Spleen (tissue), 13 donors: ENCODE measurements around the gene CD83. TPM values are rescaled to one million over a fixed set of nuclear protein-coding genes. Genes with fewer than 3 reads are reported as not detected.
A peak's percentile ranks its signal among the peaks of the same experiment; 100 is the strongest.

Experiments
- DNase-seq: peaks from one replicate; pipeline ENCODE4 v3.0.0-alpha.2; 2020
- H3K27ac ChIP-seq, 8 donors: fragments of 200-600 bp; sonication (generic) in 7 of 8; 1 replicate in 4 of 8; 2 replicates in 4 of 8; pipeline versions ENCODE4 v1.5.0 to v1.8.0; 2016 to 2021; ENCODE audit warnings: inconsistent platforms in 4 of 8, mild to moderate bottlenecking in 4 of 8, moderate library complexity in 1 of 8
- H3K27me3 ChIP-seq, 7 donors: fragments of 200-600 bp; sonication (generic) in 6 of 7; replicated peaks in 1 of 7; 1 replicate in 4 of 7; 2 replicates in 3 of 7; pipeline versions ENCODE4 v1.5.0 to v1.8.0; 2016 to 2021; ENCODE audit warnings: inconsistent platforms in 3 of 7, mild to moderate bottlenecking in 1 of 7
- H3K36me3 ChIP-seq, 6 donors: fragments of 200-600 bp; sonication (generic) in 5 of 6; 1 replicate in 4 of 6; 2 replicates in 2 of 6; pipeline versions ENCODE4 v1.5.0 to v1.8.0; 2016 to 2021; ENCODE audit warnings: inconsistent platforms in 2 of 6
- H3K4me1 ChIP-seq, 6 donors: fragments of 200-600 bp; sonication (generic) in 5 of 6; 1 replicate in 3 of 6; 2 replicates in 3 of 6; pipeline versions ENCODE4 v1.5.0 to v1.8.0; 2016 to 2021; ENCODE audit warnings: inconsistent platforms in 3 of 6
- H3K4me3 ChIP-seq, 8 donors: fragments of 200-600 bp; sonication (generic) in 7 of 8; 1 replicate in 4 of 8; 2 replicates in 4 of 8; pipeline versions ENCODE4 v1.5.0 to v1.8.0; 2016 to 2021; ENCODE audit warnings: inconsistent platforms in 4 of 8, mild to moderate bottlenecking in 4 of 8, moderate library complexity in 2 of 8
- H3K9me3 ChIP-seq, 8 donors: fragments of 200-600 bp; sonication (generic) in 7 of 8; 1 replicate in 4 of 8; 2 replicates in 4 of 8; pipeline versions ENCODE4 v1.5.0 to v1.8.0; 2016 to 2021; ENCODE audit warnings: inconsistent platforms in 4 of 8
- POLR2A ChIP-seq, 3 donors: fragments of 450-650 bp; IDR thresholded peaks; one replicate each; pipeline ENCODE4 v1.5.1; 2017; ENCODE audit warnings: antibody characterized with exemption in 3 of 3, mild to moderate bottlenecking in 1 of 3
- POLR2AphosphoS5 ChIP-seq, 3 donors: sonication (generic); formaldehyde crosslinking; IDR thresholded peaks; one replicate each; pipeline ENCODE4 v1.5.1; 2017; ENCODE audit warnings: antibody characterized with exemption in 3 of 3
- WGBS, 5 donors: extraction: QIAGEN DNeasy Blood & Tissue Kit in 3 of 5; methylation state at CpG; one replicate each; pipeline versions ENCODE4 v1.1.5 to v1.1.7; 2013 to 2018; 5-methylcytosine and 5-hydroxymethylcytosine counted together
- intact Hi-C: fragments of 100-400 bp; cut with DNase I; formaldehyde crosslinking; loops from one replicate; pipeline ENCODE4 v1.15.0; 2023; ENCODE audit warnings: low total_unique reads
- long read RNA-seq, 2 donors: transcript quantifications; one replicate each; lab custom pipeline, GENCODE V29; 2026
- polyA plus RNA-seq, 3 donors: library from polyadenylated mRNA; stranded (reverse); fragments of 200-250 nt; gene quantifications; one replicate each; pipeline ENCODE4 v1.2.1, GENCODE V29; 2013
- total RNA-seq, 7 donors: library from RNA; depleted of rRNA in 3 of 7; stranded (reverse); fragments of >200 nt in 3 of 7; fragmentation: NEBNext Ultra II Directional in 4 of 7; extraction: Animal tissue kit (Norgen Biotek cat#: 25700) in 4 of 7; gene quantifications; one replicate each; pipeline versions ENCODE4 v1.1.0 to v1.2.1, GENCODE V29; 2016 to 2021
- TF ChIP-seq, protein P1 (sequence below), 11 experiments: fragments of 200-600 bp in 7 of 11; fragments of 450-650 bp in 4 of 11; sonication (generic) in 4 of 11; IDR thresholded peaks in 8 of 11; conservative IDR thresholded peaks in 3 of 11; 1 replicate in 7 of 11; 2 replicates in 4 of 11; pipeline versions ENCODE4 v1.4.0 to v1.8.0; 2016 to 2021; ENCODE audit warnings: antibody characterized with exemption in 11 of 11, inconsistent platforms in 4 of 11, mild to moderate bottlenecking in 1 of 11
- donor health status: healthy with polysubstance abuse.
- donor health status: DM: no; HTN: no; CAD: no; lungs with moderate emphysema.
- donor health status: DM: no; HTN: no; CAD: no.
- donor health status: Bipolar disorder and iron deficiency.
- donor health status: healthy.
- donor health status: DM: no; HTN: no; CAD: no.
- donor health status: DM: yes; HTN: yes; CAD: no.

CD83 gene
- total RNA-seq, result 10 to 100 TPM; 11.7 to 51.5 (median 15.0) TPM
- polyA plus RNA-seq, result 10 to 100 TPM; 25.6 to 36.8 (median 32.6) TPM
- long read RNA-seq, donor 1, partial matches to known transcripts, result 0 of 3 reads
- long read RNA-seq, donor 1, other reads (novel, unspliced or antisense), result 0 of 3 reads
- long read RNA-seq, donor 2, transcript CD83-201 (5 exons, 2,471 nt), result major isoform, 6 of 6 reads
- long read RNA-seq, donor 2, partial matches to known transcripts, result 0 of 6 reads
- long read RNA-seq, donor 2, other reads (novel, unspliced or antisense), result 0 of 6 reads

- peak; percentile 96 for DNase-seq
- 1 to 3% (median 1%) methylated on average over 8 to 106 of the region's 106 CpGs for WGBS, 5 donors
- TF ChIP-seq, protein P1, sequence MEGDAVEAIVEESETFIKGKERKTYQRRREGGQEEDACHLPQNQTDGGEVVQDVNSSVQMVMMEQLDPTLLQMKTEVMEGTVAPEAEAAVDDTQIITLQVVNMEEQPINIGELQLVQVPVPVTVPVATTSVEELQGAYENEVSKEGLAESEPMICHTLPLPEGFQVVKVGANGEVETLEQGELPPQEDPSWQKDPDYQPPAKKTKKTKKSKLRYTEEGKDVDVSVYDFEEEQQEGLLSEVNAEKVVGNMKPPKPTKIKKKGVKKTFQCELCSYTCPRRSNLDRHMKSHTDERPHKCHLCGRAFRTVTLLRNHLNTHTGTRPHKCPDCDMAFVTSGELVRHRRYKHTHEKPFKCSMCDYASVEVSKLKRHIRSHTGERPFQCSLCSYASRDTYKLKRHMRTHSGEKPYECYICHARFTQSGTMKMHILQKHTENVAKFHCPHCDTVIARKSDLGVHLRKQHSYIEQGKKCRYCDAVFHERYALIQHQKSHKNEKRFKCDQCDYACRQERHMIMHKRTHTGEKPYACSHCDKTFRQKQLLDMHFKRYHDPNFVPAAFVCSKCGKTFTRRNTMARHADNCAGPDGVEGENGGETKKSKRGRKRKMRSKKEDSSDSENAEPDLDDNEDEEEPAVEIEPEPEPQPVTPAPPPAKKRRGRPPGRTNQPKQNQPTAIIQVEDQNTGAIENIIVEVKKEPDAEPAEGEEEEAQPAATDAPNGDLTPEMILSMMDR (IDR thresholded peaks at IDR 0.05 in 8 of 11, conservative IDR thresholded peaks at IDR 0.05 in 3 of 11), result peak in 4 of 11 experiments; percentile 8 to 28 (median 15)
- TF ChIP-seq POLR2AphosphoS5 (IDR thresholded peaks at IDR 0.05) (peak; percentile 94 to 98 (median 97)), POLR2A (IDR thresholded peaks at IDR 0.05) (peak; percentile 57 to 87 (median 79))
- Histone ChIP-seq H3K27ac (peak within 1 kb of the TSS; percentile 64 to 92 (median 86)), H3K27me3 (no peaks in the 10 kb centered on the region), H3K4me3 (peak within 1 kb of the TSS; percentile 22 to 86 (median 62)), H3K9me3 (no peaks in the 10 kb centered on the region), H3K36me3 (no peaks in the 10 kb centered on the region), H3K4me1 (peaks cover 12 to 56% (median 38%) of the 10 kb centered on the region in 6 donors)
- intact Hi-C loops, result no loop called here
Measured at GRCh38 chr6:14117158-14118090, at the start of gene CD83. Gene CD83 (plus strand): TSS chr6:14117772. CDS start chr6:14117812, 40 bp downstream.

GRCh38 chr6:14068133-14068532 is 49.4 kb upstream of the CD83 start:
- TF ChIP-seq POLR2AphosphoS5 (IDR thresholded peaks at IDR 0.05) (no peak), POLR2A (IDR thresholded peaks at IDR 0.05) (no peak)
- TF ChIP-seq, protein P1 (IDR thresholded peaks at IDR 0.05 in 8 of 11, conservative IDR thresholded peaks at IDR 0.05 in 3 of 11), result no peak
- no peak for DNase-seq
- peaks cover 0 to under 1% (median 0%) of the 10 kb centered on the region in 8 donors for H3K9me3 ChIP-seq
- no peak overlapping the region for H3K4me3 ChIP-seq
- no peaks in the 10 kb centered on the region for H3K36me3 ChIP-seq
- intact Hi-C loops, result loop anchor here (5.0 to 10.0 kb wide), 2 partner anchors 156 to 273 kb away; no protein-coding TSS in a partner anchor
- peaks cover 0 to 8% (median 0%) of the 10 kb centered on the region in 7 donors for H3K27me3 ChIP-seq
- 54 to 67% (median 63%) methylated on average over 5 of the region's 5 CpGs for WGBS, 5 donors
- no peak overlapping the region for H3K27ac ChIP-seq
- H3K4me1 ChIP-seq, result peaks cover 0 to 13% (median 4%) of the 10 kb centered on the region in 6 donors

DNA sequence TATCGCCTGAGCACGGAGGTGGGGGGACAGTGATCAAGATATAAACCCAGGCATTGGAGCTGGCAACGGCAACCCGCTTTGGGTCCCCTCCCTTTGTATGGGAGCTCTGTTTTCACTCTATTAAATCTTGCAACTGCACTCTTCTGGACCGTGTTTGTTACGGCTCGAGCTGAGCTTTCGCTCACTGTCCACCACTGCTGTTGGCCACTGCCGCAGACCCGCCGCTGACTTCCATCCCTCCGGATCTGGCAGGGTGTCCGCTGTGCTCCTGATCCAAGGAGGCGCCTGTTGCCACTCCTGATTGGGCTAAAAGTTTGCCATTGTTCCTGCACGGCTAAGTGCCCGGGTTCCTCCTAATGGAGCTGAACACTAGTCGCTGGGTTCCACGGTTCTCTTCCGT is 48.9 kb upstream of the CD83 start:
- peaks cover 0 to 16% (median 4%) of the 10 kb centered on the region in 6 donors for H3K4me1 ChIP-seq
- H3K9me3 ChIP-seq, result no peaks in the 10 kb centered on the region
- no peak for DNase-seq
- H3K36me3 ChIP-seq, result no peaks in the 10 kb centered on the region
- intact Hi-C loops, result loop anchor here (5.0 to 10.0 kb wide), 2 partner anchors 156 to 274 kb away; no protein-coding TSS in a partner anchor
- H3K27me3 ChIP-seq, result peaks cover 0 to 3% (median 0%) of the 10 kb centered on the region in 7 donors
- H3K4me3 ChIP-seq, result no peak overlapping the region
- no peak overlapping the region for H3K27ac ChIP-seq
- TF ChIP-seq POLR2A (IDR thresholded peaks at IDR 0.05), result no peak
- no peak for TF ChIP-seq POLR2AphosphoS5 (IDR thresholded peaks at IDR 0.05)
- TF ChIP-seq, protein P1 (IDR thresholded peaks at IDR 0.05 in 8 of 11, conservative IDR thresholded peaks at IDR 0.05 in 3 of 11), result no peak
- WGBS, 5 donors, result 90 to 97% (median 93%) methylated on average over 19 of the region's 19 CpGs
